ENCODE results near the gene DLGAP1. TPM values are rescaled to one million over a fixed set of nuclear protein-coding genes. Genes with fewer than 3 reads are reported as not detected.
A peak's percentile ranks its signal among the peaks of the same experiment; 100 is the strongest.

The DLGAP1 gene
- total and polyA plus RNA-seq, 10 of the 15 experiments (the other 5 are each of a cell fraction or from before 2014, with no cell fraction given), result 0.23 to 27.6 (median 1.9) TPM

DNA sequence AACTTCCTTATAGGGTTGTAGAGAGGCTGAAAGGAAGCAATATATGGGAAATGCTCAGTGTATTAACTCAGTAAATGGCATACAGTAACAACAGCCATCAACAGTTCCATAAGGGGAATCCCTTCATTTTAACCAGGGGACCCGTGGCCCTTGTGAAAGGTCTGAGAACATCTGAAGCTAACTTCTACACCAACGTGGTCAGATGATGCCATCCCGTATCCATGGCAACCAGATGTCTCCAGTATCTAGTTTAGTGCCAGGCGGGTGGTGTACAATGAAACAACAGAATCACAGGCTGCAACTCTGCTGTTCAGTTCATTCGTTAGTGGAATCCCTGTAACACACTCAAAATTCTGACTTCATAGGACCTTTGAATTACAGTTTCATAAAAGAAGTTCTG, 842.8 kb downstream of the DLGAP1 start:
- H3K27ac ChIP-seq (ENCODE audit: control insufficient read depth, insufficient read depth), result no peak overlapping the region
- H3K9ac ChIP-seq (ENCODE audit: control insufficient read depth, insufficient read depth, low read length), result no peak overlapping the region
- H3K4me1 ChIP-seq (ENCODE audit: control insufficient read depth, insufficient read depth, low read length), result no peaks in the 10 kb centered on the region
- in situ Hi-C loops (cut with MboI), result no loop called here
- 12% methylated on average over 5 of the region's 5 CpGs for WGBS (ENCODE audit: insufficient coverage, insufficient replicate concordance, low lambda C conversion rate, missing lambda C conversion rate)
- H3K4me2 ChIP-seq (ENCODE audit: control insufficient read depth, insufficient read depth), result no peak overlapping the region
- intact Hi-C loops (cut with micrococcal nuclease; ENCODE audit: unreplicated experiment), result no loop called here
- no peaks in the 10 kb centered on the region; a peak in 1 of 4 replicates for H3K36me3 ChIP-seq (ENCODE audit: control insufficient read depth in 2 of 2, insufficient read depth in 2 of 2, low read length in 1 of 2)
- no peak overlapping the region for H3K4me3 ChIP-seq
- no peak for FAIRE-seq
- no TSS peak for BruUV-seq (replicated peaks)
- CTCF ChIA-PET, result interaction anchor here (1.6 kb wide), 1 partner anchor 18 kb away, joined by 7 read pairs; no protein-coding TSS in a partner anchor
- no peaks in the 10 kb centered on the region for H4K20me1 ChIP-seq (ENCODE audit: control insufficient read depth, insufficient read depth)
- H2AFZ ChIP-seq (ENCODE audit: control insufficient read depth, low read depth, low read length), result no peak overlapping the region
- no peaks in the 10 kb centered on the region for H3K9me3 ChIP-seq (replicated peaks; ENCODE audit: control insufficient read depth, insufficient read depth, low read length)
- DNase-seq (ENCODE audit: low read depth, low spot score), result no peak
- ATAC-seq, result no peak; the same call in 2 of the 3 replicates
- TF ChIP-seq BMI1 (IDR thresholded peaks at IDR 0.05; ENCODE audit: borderline replicate concordance) (peak; percentile 65), WRNIP1 (IDR thresholded peaks at IDR 0.05; ENCODE audit: borderline replicate concordance, low read depth, low read length) (no peak)
- POLR2A ChIA-PET, result interaction anchor here (0.9 kb wide), 1 partner anchor 66 kb away, joined by 3 read pairs; no protein-coding TSS in a partner anchor
- RAD21 ChIA-PET (ENCODE audit: unreplicated experiment), result no interaction called here
- no peaks in the 10 kb centered on the region for H3K79me2 ChIP-seq (ENCODE audit: control insufficient read depth, insufficient read depth, low read length)
- SMC1A ChIA-PET (ENCODE audit: uncharacterized antibody, unreplicated experiment), result interaction anchor here (1.8 kb wide), 1 partner anchor 9 kb away, joined by 8 read pairs; no protein-coding TSS in a partner anchor
- H3K27me3 ChIP-seq (replicated peaks in 1 of 2; ENCODE audit: control insufficient read depth in 2 of 2, insufficient read depth in 2 of 2, low read length in 1 of 2), result no peaks in the 10 kb centered on the region

DNA sequence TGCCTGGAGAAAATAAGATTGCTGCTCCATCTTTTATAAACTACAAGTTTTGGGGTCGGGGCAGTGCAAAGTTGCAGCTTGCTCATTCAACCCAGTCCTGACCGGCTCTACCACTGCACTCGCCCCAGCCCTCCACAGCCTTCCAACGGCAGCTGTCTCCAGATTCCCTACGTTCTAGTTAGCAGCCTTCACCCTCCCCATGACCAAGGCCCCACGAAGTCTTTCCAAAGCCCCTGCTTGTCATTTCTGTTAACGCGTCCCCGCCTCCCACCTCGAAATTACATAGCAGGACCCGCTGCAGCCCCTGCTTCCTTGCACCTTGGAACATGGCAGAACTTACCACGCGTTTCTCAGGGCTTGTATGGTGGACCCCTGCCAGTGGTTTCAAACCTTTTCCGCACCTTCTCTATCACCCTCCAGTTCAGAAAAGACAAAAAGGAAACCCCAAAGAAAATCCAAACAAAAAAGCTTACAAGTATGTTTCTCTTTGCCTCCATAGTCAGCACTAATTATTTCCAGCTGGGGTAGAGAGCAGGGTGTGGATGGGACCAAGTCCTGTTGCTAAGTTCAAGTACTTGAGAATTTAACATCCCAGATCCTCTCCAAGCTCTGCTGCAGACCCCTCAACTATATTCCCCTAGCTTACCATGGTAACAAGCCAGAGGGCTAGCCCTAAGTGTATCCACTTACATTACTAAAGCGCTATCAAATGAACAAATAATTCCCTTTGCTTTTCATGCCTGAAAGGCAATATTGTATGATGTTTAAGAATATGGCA, 843.6 kb downstream of the DLGAP1 start:
- no peaks in the 10 kb centered on the region for H4K20me1 ChIP-seq (ENCODE audit: control insufficient read depth, insufficient read depth)
- no peak overlapping the region for H3K4me2 ChIP-seq (ENCODE audit: control insufficient read depth, insufficient read depth)
- no peak overlapping the region for H2AFZ ChIP-seq (ENCODE audit: control insufficient read depth, low read depth, low read length)
- in situ Hi-C loops (cut with MboI) (no loop called here), intact Hi-C loops (cut with micrococcal nuclease; ENCODE audit: unreplicated experiment) (no loop called here)
- SMC1A ChIA-PET (ENCODE audit: uncharacterized antibody, unreplicated experiment), result interaction anchor here (0.7 to 1.8 kb wide), 2 partner anchors 10 to 13 kb away, joined by 3 to 8 read pairs; no protein-coding TSS in a partner anchor
- no peak overlapping the region for H3K4me3 ChIP-seq
- no peak for TF ChIP-seq MYB (IDR thresholded peaks at IDR 0.05; ENCODE audit: borderline replicate concordance, low read depth, low read length)
- TF ChIP-seq, protein P1, sequence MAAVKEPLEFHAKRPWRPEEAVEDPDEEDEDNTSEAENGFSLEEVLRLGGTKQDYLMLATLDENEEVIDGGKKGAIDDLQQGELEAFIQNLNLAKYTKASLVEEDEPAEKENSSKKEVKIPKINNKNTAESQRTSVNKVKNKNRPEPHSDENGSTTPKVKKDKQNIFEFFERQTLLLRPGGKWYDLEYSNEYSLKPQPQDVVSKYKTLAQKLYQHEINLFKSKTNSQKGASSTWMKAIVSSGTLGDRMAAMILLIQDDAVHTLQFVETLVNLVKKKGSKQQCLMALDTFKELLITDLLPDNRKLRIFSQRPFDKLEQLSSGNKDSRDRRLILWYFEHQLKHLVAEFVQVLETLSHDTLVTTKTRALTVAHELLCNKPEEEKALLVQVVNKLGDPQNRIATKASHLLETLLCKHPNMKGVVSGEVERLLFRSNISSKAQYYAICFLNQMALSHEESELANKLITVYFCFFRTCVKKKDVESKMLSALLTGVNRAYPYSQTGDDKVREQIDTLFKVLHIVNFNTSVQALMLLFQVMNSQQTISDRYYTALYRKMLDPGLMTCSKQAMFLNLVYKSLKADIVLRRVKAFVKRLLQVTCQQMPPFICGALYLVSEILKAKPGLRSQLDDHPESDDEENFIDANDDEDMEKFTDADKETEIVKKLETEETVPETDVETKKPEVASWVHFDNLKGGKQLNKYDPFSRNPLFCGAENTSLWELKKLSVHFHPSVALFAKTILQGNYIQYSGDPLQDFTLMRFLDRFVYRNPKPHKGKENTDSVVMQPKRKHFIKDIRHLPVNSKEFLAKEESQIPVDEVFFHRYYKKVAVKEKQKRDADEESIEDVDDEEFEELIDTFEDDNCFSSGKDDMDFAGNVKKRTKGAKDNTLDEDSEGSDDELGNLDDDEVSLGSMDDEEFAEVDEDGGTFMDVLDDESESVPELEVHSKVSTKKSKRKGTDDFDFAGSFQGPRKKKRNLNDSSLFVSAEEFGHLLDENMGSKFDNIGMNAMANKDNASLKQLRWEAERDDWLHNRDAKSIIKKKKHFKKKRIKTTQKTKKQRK (IDR thresholded peaks at IDR 0.05; ENCODE audit: low read depth, low read length), result no peak
- TF ChIP-seq, protein P2, sequence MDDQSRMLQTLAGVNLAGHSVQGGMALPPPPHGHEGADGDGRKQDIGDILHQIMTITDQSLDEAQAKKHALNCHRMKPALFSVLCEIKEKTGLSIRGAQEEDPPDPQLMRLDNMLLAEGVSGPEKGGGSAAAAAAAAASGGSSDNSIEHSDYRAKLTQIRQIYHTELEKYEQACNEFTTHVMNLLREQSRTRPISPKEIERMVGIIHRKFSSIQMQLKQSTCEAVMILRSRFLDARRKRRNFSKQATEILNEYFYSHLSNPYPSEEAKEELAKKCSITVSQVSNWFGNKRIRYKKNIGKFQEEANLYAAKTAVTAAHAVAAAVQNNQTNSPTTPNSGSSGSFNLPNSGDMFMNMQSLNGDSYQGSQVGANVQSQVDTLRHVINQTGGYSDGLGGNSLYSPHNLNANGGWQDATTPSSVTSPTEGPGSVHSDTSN (IDR thresholded peaks at IDR 0.05; ENCODE audit: insufficient replicate concordance, low read depth, low read length), result no peak
- TF ChIP-seq FOXK2 (IDR thresholded peaks at IDR 0.05), result no peak
- TF ChIP-seq ZNF622 (IDR thresholded peaks at IDR 0.05), result no peak
- TF ChIP-seq RBBP5 (conservative IDR thresholded peaks at IDR 0.05), result no peak
- TF ChIP-seq, protein P3, sequence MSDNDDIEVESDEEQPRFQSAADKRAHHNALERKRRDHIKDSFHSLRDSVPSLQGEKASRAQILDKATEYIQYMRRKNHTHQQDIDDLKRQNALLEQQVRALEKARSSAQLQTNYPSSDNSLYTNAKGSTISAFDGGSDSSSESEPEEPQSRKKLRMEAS (IDR thresholded peaks at IDR 0.05; ENCODE audit: low read depth, low read length), result no peak
- no peak for TF ChIP-seq FOXM1 (IDR thresholded peaks at IDR 0.05; ENCODE audit: low read depth, low read length)
- no peak for TF ChIP-seq SP1 (IDR thresholded peaks at IDR 0.05; ENCODE audit: low read depth, low read length)
- FAIRE-seq (no peak), DNase-seq (ENCODE audit: low read depth, low spot score) (no peak), ATAC-seq (no peak)
- no peak overlapping the region for H3K9ac ChIP-seq (ENCODE audit: control insufficient read depth, insufficient read depth, low read length)
- WGBS (ENCODE audit: insufficient coverage, insufficient replicate concordance, low lambda C conversion rate, missing lambda C conversion rate), result 60% methylated on average over 15 of the region's 15 CpGs
- BruUV-seq (replicated peaks), result TSS peak; percentile 13
- H3K9me3 ChIP-seq (replicated peaks; ENCODE audit: control insufficient read depth, insufficient read depth, low read length), result no peaks in the 10 kb centered on the region
- H3K4me1 ChIP-seq (ENCODE audit: control insufficient read depth, insufficient read depth, low read length), result no peaks in the 10 kb centered on the region
- H3K36me3 ChIP-seq (ENCODE audit: control insufficient read depth in 2 of 2, insufficient read depth in 2 of 2, low read length in 1 of 2), result no peaks in the 10 kb centered on the region; a peak in 1 of 4 replicates
- POLR2A ChIA-PET, result interaction anchor here (0.9 kb wide), 1 partner anchor 67 kb away, joined by 3 read pairs; no protein-coding TSS in a partner anchor
- H3K27ac ChIP-seq (ENCODE audit: control insufficient read depth, insufficient read depth), result no peak overlapping the region
- RAD21 ChIA-PET (ENCODE audit: unreplicated experiment), result no interaction called here
- H3K79me2 ChIP-seq (ENCODE audit: control insufficient read depth, insufficient read depth, low read length), result no peaks in the 10 kb centered on the region
- CTCF ChIA-PET, result interaction anchor here (1.4 to 1.6 kb wide), 2 partner anchors 17 to 55 kb away, joined by 6 to 7 read pairs; no protein-coding TSS in a partner anchor
- no peaks in the 10 kb centered on the region for H3K27me3 ChIP-seq (replicated peaks in 1 of 2; ENCODE audit: control insufficient read depth in 2 of 2, insufficient read depth in 2 of 2, low read length in 1 of 2)
